HG02938 (cell line): ENCODE data around the gene ZNF358.
"Not testable (repeated sequence)": the region's sequence is repeated elsewhere in the genome, so short reads cannot be mapped to it uniquely, and the experiment has no call there.

Experiments used
- ATAC-seq: cut with Tn5 transposase; IDR thresholded peaks from one replicate; pipeline ENCODE4 v1.9.1; 2021; ENCODE audit warnings: mild to moderate bottlenecking, moderate library complexity; ENCODE audit not compliant: unreplicated experiment

Gene ZNF358

DNA sequence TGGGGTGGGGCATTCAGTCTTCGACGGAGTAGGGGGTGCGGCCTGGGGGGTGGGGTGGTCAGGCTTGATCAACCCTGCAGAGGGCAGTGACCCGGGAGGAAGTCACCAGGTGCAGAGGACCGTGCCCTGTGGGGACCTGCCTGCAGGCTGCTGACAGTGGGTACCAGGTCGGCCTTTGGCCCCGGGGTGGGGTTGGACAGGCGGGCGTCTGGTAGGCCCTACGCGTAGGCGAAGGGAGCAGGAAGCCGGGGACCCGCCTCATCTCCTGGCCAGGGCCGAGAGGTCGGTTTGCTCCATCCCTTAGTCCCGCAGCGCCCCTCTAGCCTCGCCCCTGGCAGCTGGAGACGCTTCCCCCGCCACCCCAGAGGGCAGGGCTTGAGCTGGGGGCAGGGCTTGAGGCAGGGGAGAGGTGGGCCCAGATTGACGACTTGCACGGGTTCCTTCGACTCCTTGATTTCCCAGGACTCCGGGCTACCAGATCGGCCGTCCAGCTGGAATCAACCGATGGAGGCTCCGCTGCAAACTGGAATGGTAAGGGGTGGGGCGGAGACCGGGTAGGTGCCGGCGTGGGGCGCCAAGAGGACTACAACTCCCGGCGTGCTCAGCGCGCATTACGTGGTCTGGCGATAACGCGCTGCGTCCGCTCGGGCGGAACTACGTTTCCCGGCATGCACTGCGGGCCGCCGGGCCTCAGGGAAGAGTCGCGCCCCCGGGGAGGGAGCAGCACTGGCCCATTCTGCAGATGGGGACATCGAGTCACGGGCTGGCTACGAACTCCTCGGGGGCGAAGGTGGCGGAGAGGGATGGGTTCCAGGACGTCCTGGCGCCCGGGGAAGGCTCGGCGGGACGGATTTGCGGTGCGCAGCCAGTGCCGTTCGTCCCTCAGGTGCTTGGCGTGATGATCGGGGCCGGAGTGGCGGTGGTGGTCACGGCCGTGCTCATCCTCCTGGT, 19.4 kb downstream of the ZNF358 start, which contains the start of gene PNPLA6:
Gene PNPLA6, plus strand, starts transcription at position 671 of the 951 bp plus-strand sequence. Its CDS starts 72 bp downstream, at position 743.
- ATAC-seq: peak; percentile 70

DNA sequence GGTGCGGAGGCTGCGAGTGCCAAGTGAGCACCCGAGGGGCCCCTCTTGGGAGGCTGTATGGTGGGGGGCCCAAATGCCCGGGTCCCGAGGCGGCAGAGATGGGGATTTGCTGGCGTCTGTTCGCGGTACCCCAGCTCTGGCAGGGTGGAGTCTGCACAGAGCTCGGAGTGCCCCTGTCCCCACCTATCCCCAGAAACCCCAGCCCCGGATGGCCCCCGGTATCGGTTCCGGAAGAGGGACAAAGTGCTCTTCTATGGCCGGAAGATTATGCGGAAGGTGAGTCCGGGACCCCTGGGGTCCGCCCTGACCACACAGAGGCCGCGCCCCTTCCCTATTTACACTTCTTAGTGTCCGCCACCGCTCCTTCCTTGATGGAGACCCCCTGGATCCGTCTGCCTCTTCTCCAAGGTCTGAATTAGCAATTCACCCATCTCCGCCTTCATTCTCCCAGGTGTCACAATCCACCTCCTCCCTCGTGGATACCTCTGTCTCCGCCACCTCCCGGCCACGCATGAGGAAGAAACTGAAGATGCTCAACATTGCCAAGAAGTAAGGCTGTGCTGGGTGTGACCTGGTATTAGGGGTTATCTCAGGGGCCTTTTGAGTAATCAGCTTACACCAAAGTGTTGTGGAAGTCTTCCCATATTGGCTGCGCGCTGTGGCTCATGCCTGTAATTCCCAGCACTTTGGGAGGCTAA, 20.2 kb downstream of the ZNF358 start:
- no peak for ATAC-seq

DNA sequence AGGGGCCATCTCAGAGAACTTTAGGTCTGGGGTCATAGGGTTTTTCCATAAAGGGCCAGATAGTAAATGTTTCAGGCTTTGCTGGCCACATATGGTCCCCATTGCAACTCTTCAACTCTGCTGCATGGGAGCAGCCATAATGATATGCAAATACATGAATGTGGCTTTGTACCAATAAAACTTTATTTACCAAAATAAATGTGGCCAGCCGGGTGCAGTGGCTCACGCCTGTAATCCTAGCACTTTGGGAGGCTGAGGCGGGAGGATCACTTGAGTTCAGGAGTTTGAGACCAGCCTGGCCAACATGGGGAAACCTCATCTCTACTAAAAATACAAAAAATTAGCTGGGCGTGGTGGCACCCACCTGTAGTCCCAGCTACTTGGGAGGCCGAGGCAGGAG, 23.1 kb downstream of the ZNF358 start:
- ATAC-seq: not testable (repeated sequence)

DNA sequence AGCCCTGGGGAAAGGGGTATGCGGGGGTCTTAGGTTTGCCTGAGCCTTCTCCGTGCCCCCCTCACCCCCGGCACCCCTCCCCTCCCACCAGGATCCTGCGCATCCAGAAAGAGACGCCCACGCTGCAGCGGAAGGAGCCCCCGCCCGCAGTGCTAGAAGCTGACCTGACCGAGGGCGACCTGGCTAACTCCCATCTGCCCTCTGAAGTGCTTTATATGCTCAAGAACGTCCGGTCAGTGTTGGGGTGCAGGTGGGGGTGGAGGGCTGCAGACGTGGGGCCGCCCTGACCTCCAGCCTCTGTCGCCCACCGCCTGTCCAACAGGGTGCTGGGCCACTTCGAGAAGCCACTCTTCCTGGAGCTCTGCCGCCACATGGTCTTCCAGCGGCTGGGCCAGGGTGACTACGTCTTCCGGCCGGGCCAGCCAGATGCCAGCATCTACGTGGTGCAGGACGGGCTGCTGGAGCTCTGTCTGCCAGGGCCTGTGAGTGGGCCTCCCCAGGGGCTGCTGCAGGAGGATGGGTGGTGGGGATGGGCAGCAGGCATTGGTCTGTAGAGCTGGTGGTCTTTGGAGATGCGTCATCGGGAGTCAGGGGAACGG, 24.0 kb downstream of the ZNF358 start:
- no peak for ATAC-seq

DNA sequence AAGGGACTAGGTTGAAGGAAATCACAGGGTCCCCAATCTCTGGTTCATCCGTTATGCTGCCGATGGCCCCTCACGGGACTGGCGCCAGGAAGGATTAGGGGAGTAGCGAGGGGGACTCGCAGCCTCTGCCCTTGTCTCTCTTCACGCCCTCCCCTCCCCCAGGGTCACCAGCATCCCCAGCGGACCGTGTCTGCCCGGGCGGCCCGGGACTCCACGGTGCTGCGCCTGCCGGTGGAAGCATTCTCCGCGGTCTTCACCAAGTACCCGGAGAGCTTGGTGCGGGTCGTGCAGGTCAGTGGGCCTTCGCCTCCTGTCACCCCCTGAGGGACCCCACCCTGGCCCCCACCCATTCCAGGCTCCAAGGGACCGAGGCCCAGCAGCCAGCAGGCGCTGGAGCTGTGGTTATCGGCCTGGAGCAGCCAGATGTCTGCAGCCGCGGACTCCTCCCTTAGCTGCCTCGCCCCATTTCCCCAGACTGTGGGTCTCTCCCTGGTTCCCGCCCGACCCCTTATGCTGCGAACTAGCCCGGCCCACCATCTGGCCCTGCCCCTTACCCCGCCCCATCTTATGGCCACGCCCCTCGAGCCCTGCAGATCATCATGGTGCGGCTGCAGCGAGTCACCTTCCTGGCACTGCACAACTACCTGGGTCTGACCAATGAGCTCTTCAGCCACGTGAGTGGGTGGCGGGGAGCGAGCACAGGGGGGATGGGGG, 25.0 kb downstream of the ZNF358 start:
- no peak for ATAC-seq

DNA sequence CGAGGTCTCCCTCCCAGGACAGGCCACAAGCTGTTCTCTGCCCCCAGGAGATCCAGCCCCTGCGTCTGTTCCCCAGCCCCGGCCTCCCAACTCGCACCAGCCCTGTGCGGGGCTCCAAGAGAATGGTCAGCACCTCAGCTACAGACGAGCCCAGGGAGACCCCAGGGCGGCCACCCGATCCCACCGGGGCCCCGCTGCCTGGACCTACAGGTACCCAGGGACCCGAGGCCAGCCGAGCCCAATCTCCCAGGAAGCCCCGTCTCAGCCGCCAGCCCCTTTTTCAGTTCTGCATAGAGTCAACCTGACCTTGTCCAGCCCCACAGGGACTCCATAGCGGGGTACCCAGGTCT, 25.5 kb downstream of the ZNF358 start:
- ATAC-seq: no peak

DNA sequence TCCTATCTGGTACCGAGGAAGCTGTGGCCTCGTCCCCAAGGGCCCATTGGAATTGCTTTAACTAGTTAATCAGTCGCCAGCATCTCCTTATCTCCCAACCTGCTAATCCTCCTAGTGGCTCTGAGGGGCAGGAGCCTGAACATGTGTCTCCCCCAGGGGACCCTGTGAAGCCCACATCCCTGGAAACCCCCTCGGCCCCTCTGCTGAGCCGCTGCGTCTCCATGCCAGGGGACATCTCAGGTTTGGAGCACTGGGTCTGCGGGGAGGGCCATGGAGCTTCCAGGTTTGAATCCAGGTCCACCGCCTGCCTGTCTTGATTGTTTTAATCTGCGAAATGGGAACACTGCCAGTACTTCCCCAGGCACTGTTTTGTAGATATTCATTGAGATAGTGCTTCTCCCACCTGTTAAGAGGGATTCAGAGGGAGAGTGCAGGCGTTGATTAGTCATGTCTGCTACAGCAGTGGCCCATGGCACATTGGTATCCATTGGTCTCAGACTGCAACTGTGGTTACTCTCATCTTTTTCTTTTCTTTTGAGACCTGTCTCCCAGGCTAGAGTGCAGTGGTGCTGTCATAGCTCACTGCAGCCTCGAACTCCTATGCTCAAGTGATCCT, 26.0 kb downstream of the ZNF358 start:
- no peak for ATAC-seq

DNA sequence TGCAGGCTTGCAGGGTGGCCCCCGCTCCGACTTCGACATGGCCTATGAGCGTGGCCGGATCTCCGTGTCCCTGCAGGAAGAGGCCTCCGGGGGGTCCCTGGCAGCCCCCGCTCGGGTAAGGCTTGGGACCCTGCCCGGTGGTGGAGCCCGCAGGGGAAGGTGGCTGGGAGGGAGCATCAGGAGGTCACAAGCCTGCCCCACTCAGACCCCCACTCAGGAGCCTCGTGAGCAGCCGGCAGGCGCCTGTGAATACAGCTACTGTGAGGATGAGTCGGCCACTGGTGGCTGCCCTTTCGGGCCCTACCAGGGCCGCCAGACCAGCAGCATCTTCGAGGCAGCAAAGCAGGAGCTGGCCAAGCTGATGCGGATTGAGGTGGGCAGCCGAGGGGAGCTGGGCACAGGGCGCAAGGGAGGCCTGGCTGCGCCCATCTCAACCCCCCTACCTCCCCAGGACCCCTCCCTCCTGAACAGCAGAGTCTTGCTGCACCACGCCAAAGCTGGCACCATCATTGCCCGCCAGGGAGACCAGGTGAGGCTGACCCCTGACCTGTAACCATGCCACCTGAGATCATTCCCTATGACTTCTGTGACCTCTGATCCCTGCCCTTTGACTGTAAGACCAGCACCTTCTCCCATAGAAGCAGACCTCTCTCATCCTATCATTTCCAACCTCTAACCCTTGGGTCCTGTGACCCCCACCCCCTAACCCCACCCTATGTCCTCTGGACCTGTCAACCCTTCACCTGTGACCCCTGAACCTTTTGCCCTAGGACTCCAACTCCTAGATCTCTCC, 26.8 kb downstream of the ZNF358 start:
- no peak for ATAC-seq

DNA sequence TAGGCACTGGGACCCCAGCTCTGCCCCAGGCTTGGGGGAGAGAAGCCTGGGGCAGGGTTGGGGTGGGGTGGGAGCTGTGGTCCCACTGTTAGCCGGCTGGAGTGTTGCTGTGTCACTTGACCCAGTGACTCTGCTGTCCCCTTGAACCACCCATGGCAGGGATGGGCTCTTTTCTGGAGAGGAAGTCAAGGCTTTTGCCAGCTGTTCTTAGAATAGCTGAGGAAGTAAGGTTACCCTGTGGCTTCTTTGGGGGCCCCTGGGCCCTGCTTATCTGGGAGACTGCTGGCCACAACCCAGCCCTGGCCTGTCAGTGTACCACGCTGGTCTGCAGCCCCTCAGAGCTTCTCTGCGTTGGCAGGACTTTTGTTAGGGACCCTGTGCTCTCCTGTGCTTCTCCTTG, 28.7 kb downstream of the ZNF358 start:
- no peak for ATAC-seq

DNA sequence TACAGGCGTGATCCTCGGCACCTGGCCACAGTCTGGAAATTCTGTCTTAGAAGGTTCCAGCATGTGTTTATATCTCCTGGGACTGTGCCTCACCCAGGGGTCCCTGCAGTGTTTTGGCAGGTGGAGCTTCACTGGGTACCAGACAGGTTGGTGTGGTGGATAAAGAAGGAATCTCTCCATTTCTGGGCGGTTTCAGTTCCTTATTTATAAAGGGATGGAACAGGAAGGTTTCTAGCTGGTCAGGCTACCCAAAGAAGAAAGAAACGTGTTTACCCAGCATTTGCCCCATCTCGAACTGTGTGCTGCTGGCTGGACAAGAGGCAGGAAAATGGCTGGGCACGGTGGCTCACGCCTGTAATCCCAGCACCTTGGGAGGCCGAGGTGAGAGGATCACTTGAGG, 29.4 kb downstream of the ZNF358 start:
- no peak for ATAC-seq

DNA sequence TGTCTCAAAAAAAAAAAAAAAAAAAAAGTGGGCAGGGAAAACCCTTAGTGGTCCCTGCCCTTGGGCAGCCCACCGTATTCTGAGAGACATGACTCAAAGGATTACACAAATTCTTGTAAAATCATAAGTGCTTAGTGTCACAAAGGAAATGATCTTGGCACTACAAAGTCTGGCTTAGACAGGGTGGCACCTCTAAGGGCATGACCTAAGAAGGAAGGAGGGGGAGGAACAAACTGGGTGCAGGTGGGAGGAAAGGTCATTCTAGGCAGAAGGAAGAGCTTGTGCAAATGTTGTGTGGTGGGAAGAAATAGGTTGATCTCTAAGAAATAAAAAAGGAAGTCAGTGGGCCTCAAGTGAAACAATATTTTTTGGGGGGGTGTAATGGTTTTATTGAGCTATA, 30.0 kb downstream of the ZNF358 start:
- no peak for ATAC-seq

DNA sequence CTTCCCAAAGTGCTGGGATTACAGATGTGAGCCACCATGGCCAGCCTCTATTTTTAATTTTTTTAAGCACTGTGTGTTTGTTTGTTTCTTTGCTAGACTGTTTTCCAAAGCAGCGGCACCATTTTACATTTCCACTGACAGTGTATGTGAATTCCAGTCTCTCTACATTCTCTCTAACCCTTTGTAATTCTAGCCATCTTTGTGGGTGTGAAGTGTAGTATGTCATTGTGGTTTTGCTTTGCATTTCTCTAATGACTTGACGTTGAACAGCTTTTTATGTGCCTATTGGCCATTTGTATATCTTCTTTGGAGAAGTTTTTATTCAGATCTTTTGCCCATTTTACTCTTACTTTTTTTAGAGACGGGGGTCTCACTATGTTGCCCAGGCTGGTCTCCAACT, 31.3 kb downstream of the ZNF358 start:
- no peak for ATAC-seq

DNA sequence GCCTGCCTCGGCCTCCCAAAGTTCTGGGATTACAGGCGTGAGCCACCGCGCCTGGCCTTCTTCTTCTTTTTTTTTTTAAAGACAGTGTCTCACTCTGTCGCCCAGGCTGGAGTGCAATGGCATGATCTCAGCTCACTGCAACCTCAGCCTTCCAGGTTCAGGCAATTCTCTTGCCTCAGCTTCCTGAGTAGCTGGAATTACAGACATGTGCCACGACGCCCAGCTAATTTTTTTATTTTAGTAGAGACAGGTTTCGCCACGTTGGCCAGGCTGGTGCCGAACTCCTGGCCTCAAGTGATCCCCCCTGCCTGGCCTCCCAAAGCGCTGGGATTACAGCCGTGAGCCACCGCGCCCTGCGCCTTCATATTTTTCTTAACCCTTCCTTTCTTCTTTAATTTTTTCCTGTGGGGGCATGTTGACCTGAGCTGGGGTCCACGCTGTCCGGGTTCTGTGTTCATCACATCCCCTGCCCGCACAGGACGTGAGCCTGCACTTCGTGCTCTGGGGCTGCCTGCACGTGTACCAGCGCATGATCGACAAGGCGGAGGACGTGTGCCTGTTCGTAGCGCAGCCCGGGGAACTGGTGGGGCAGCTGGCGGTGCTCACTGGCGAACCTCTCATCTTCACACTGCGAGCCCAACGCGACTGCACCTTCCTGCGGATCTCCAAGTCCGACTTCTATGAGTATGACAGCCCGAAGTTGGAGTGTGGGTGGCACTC, 33.7 kb downstream of the ZNF358 start:
- ATAC-seq: no peak

DNA sequence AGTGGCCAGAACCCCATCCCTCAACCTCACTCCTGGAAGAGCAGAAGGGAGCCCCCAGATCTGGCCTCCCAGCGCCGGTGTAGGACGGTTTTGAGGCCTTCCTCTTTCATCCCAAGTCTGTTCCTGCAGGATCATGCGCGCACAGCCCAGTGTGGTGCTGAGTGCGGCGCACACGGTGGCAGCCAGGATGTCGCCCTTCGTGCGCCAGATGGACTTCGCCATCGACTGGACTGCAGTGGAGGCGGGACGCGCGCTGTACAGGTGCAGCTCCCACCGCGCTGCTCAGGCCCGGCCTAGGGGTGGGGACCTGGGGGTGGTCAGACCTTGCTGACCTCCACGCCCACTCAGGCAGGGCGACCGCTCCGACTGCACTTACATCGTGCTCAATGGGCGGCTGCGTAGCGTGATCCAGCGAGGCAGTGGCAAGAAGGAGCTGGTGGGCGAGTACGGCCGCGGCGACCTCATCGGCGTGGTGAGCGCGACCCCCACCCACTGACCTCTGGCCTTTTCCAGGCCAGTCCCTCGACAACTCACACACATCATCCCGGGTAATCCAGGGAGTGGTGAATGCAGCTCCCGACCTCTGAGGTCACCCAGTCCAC, 34.4 kb downstream of the ZNF358 start:
- ATAC-seq: no peak

DNA sequence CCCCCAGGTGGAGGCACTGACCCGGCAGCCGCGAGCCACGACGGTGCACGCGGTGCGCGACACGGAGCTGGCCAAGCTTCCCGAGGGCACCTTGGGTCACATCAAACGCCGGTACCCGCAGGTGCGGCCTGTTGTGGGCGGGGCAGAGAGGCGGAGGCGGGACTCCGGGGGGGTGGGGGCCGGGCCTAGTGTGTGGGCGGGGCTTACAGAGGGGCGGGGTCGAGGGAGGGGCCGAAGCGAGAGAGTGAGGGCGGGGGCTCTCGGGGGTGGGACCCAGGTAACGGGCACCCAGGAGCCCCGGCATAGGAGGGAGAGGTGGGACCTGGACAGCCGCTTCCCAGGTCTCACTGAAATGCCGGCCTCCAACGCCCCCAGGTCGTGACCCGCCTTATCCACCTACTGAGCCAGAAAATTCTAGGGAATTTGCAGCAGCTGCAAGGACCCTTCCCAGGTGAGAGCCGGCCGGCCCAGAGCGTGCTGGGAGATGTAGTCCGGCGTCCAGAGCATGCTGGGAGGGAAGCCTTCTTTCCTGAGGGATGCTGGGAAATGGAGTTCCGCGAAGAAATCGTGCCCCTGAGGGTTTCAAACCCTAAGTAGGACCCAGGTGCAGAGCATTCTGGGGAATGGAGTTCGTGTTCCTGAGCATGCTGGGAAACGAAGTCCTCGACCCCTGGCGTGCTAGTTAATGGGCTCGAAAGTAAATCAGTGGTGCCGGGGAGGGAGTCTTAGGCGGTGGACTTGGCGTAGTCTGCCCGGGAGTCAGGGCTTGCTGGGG, 35.3 kb downstream of the ZNF358 start:
- no peak for ATAC-seq

DNA sequence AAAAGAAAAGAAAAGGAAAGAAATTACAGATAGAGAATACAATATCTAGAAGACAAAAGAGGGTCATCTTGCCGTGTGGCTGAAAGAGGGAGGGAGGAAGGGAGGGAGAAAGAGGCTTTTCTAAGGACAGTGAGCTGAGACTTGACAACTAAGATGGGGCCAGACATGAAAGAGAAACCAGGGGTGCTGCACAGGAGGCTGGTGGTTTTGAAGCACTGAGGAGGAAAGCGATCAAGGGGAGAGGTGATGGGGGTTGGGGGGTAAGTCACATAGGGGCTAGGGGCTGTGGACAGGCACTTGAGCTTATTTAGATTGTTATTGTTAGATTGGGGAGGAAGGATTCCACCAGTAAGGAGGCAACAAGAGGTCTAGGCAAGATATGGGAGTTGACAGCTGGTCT, 36.9 kb downstream of the ZNF358 start:
- ATAC-seq: no peak

DNA sequence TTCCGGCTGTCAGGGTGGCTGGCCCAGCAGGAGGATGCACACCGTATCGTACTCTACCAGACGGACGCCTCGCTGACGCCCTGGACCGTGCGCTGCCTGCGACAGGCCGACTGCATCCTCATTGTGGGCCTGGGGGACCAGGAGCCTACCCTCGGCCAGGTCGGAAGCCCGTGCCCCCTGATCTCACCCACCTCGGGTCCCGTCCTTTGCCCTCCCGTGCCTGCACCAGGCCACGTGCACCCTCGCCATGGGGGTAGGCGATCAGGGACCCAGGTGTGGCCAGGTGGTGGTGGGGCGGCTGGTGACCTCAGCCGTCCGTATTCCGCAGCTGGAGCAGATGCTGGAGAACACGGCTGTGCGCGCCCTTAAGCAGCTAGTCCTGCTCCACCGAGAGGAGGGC, 38.7 kb downstream of the ZNF358 start:
- ATAC-seq: no peak
